Measurements from ENCODE around the gene C1QL4.
"Not testable (repeated sequence)": the region's sequence is repeated elsewhere in the genome, so short reads cannot be mapped to it uniquely, and the experiment has no call there.

C1QL4 gene

DNA sequence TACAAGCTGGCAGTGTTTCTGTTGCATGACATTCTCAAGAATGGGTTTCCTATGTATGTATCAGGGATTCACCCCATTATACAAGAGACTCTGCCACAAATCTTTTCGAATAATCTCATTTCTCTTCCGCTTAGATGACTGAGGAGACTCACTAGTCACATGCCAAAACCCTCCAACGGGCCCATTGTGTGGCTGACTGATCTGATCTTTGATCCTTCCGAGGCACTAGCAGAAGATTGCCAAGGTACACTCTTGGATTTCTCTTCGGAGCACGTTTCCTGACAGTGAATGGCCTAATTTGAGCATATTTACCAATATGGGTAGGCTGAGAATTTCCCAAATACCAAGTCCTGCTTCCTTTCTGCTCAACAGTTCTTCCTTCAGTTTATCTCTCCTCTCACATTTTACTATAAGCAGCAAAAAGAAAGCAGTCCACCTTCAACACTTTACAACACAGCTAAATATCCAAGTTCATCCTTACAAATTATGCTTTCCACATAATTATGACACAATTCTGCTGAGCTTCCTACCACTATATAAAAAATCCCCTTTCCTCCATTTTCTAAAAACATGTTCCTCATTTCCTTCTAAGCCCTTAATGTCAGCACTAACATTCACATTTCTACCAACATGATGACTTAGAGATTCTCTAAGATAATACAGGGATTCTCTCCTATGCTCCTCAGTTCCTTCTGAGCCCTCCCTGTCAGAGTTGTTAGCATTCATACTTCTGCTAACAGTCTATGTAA is 31.1 kb downstream of the C1QL4 start:
- FAIRE-seq: no peak
- DNase-seq (ENCODE audit: low spot score): no peak

DNA sequence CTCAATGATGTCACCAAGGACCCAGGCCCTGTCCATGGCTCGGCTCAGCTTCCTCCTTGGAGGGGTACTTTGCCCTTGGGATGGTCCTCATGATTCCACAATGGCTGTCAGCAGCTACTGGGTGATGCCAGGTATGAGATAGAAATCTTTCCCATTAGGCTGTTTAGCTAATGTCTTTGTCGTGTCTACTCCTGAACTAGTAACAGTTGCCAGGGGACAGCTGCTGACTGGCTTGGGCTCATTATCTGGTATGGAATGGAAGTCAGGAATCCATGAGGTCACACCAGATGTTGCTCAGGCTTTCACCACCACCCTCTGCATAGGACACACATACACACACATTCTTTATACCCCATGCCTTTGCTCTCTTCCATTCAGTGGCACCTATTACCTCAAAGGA is 32.8 kb downstream of the C1QL4 start:
- no peak for FAIRE-seq
- DNase-seq (ENCODE audit: low spot score): no peak

DNA sequence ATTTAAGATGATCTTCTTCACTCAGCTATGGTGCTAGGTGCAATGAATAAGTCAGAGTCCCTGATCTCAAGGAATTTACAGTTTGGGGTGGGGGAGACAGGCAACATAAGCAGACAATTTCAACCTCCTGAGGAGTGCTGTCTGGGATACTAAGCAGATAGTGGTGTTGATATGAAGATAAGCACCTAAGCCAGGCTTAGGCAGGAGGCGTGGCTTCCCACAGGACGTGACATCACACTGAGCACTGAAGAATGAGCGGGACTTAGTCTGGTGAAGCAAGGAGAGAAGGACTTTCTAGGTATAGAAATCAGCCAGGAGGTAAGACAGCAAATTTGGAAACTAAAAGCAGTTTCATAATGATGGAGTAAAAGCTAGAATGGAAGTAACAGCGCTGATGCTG is 35.2 kb downstream of the C1QL4 start:
- DNase-seq (ENCODE audit: low spot score) (no peak), FAIRE-seq (no peak)

DNA sequence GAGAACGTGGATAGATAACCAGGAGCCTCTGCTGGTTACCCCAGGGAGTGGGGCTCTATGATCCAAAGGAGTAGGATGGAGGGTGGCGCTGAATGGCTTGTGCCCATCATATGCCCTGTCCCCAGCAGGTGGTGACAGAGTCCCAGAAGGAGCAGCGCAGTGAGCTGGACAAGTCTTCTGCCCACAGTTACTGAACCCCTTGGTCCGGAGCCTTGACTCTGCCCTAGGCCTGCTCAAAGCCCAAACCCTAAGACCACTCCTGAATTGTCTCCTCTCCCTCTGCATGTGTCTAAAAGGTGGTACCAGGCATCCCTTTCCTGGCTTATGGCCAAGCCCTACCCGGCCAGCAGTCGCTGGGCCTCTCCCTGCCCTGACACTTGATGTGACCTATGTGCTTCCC is 38.8 kb downstream of the C1QL4 start:
- DNase-seq (ENCODE audit: low spot score): no peak
- FAIRE-seq: no peak

DNA sequence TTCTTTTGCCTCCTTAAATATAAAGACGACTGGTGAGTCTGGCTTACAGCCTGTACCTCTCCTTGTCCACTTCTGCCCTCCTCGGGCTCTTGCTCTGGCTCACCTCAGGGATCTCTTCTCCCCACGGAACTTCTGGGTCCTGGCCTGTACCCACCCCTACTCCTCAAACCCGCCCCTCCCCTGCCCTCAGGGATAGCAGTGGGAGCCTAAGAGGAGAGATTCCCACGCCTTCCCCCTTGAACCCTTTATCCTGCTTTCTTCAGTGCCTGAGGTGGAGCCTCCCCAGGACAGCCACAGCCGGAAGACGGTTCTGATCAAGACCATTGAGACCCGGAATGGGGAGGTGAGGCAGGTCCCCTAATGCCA is 39.3 kb downstream of the C1QL4 start:
- FAIRE-seq (no peak), DNase-seq (ENCODE audit: low spot score) (no peak)

DNA sequence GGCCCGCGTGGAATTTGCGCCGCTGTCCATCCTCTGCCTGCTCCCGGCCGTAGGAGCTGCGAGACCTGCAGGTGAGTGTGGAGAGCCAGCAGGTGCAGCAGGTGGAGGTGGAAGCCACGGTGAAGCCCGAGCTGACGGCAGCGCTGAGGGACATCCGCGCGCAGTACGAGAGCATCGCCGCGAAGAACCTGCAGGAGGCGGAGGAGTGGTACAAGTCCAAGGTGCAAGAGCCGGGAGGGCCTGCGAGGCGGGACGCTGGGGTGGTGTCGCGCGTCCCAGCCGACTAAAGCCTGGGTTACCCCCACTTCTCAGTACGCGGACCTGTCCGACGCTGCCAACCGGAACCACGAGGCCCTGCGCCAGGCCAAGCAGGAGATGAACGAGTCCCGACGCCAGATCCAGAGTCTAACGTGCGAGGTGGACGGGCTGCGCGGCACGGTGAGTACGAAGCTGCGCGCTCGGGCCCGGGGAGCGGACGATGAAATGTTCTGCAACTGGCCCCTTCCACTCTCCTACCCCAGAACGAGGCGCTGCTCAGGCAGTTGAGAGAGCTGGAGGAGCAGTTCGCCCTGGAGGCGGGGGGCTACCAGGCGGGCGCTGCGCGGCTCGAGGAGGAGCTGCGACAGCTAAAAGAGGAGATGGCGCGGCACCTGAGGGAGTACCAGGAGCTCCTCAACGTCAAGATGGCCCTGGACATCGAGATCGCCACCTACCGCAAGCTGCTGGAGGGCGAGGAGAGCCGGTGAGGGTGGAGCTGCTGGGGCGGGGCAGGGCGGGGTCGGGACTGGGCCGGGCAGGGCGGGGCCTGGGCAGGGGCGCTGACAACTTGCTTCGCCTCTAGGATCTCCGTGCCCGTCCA is 39.9 kb downstream of the C1QL4 start:
- peak; percentile 34 for DNase-seq (ENCODE audit: low spot score)

DNA sequence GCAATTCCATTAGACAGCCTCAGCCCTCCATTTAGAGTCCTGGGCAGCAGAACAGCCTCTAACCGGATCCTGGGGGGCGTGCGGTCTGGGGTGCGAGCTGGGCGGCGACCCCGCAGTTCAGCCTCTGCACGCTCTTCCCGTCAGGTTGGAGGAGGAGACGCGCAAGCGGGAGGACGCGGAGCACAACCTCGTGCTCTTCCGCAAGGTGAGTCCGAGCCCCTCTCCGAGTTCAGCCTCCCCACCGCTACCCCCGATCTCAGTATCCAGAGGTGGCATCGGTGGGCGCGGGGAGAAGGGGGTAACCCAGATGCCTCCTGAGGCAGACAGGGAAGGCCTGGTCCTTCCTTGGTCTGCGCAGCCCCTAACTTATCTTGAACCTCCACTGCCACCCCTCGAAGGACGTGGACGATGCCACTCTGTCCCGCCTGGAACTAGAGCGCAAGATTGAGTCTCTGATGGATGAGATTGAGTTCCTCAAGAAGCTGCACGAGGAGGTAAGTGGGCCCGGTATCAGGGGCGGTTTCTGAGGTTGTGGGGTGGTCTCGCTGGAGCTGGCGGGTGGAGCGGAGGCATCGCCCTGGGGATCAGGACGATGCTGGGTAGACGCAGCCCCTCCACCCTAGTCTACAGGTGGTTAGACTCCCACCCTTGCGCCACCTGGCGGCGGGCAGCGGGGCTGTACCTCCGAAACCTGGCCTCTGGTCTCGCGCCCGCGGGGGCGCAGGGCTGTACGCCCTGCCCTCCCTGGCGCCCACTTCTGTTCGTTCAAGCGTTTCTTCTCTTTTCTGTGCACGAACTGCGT is 40.8 kb downstream of the C1QL4 start:
- FAIRE-seq: no peak
- no peak for DNase-seq (ENCODE audit: low spot score)

More for the DNA sequence above, 39.9 kb downstream of the C1QL4 start:
- FAIRE-seq: no peak

DNA sequence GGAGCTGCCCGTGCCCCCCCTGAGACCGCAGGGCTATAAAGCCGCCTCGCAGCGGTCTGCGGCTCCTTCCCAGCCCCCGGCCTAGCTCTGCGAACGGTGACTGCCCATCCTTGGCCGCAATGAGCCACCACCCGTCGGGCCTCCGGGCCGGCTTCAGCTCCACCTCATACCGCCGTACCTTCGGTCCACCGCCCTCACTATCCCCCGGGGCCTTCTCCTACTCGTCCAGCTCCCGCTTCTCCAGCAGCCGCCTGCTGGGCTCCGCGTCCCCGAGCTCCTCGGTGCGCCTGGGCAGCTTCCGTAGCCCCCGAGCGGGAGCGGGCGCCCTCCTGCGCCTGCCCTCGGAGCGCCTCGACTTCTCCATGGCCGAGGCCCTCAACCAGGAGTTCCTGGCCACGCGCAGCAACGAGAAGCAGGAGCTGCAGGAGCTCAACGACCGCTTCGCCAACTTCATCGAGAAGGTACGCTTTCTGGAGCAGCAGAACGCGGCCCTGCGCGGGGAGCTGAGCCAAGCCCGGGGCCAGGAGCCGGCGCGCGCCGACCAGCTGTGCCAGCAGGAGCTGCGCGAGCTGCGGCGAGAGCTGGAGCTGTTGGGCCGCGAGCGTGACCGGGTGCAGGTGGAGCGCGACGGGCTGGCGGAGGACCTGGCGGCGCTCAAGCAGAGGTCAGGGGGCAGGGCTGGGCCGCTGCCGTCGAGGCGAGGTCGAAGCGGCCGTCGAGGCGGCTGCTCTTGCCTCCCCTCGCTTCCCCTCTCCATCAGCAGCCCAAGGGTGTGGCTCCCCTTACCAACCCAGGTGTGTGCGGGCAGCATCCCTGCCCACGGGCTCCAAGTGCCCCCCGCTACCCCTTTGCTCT is 41.7 kb downstream of the C1QL4 start, which contains the start of gene PRPH:
Gene PRPH, plus strand, starts transcription at position 66 of the 855 bp plus-strand sequence. Its CDS starts 54 bp downstream, at position 120.
- DNase-seq (ENCODE audit: low spot score) (no peak), FAIRE-seq (no peak)

DNA sequence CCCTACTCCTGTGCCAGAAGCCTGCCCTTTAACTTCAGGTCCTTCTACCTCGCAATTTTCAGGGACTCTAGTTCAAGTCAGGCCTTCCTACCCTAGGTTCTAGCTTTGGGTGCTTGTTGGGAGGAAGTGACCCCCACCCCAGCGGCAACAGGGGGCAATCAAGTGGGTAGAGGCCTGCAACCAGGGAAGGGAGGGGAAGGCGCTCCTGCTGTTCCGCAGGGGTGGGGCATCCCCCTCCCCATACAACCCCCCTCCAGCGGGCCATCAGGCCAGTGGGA is 42.2 kb downstream of the C1QL4 start:
- FAIRE-seq (no peak), DNase-seq (ENCODE audit: low spot score) (no peak)

DNA sequence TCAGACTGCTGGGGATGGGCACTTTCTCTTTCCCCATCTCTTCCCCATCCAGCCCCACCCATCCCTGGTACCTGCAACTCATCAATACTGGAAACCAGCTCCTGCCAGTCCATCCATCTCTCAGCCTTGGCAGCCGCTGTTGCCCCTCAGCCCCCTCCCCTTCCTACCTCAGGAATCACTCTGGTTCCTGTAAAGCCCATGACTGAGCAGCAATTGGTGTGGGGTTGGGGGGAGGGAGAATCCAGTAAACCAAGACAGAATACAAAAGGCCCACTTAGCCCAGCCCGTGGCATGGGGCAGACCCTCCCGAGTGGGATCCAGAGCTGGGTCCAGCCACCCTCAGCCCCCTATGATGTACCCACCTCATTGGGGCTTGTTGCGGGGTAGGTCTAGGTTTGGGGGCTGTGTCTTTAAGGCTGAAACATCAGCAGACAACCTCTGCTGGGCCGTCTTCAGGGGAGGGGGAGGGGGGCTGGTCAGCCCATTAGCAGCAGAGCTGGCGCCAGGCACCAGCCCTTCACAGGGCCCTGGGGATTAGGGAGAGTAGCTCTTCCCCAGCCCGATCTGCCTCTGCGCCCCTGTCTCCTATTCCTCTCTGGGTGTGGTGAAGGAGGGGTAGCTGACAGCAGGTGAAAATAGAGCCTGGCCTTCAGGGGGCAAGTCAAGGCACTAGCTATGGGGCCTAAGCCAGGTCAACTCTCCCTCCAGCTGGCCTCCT is 42.7 kb downstream of the C1QL4 start:
- FAIRE-seq (no peak), DNase-seq (ENCODE audit: low spot score) (no peak)

DNA sequence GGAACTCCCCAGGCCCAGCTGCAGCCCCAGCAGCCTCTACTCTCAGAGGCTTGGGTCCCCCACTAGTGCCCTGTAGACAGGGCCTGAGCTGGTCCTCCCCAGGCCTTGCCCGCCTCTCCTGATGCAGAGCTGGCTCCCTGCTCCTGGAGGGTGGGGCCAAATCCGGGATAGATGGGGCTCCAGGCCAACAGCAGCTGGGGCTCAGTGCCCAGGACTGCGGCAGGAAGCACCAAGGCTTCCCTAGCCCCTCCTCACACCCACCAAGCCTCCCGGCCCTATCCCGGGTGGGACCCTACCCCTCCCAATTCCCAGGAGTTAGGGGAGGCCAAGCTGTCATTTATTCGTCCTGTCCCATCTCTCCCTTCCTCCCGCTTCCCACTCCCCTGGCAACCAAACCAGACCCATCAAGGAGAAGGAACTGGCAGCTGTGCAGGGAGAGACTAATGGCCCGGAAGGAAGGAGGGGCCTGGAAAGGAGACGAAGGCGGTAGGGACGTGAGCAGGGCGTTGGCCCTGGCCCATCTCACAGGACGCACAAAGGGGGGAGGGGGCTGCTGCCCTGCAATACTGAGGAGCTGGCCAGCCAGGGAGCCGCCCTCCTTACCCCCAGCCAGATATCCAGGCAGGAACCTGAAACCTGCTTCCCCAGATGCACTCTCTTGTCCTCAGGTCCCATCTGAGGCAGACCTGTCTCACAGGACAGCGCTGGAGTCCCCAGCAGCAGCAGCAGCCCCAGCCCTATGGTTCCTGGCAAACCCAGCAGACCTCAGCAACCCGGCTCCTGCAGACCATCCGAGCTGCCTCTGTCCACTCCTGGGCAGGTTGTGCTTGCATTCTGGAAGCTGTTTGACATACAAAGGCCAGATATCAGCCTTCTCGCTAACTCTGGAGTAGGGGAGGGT is 43.7 kb downstream of the C1QL4 start:
- FAIRE-seq: no peak
- no peak for DNase-seq (ENCODE audit: low spot score)

DNA sequence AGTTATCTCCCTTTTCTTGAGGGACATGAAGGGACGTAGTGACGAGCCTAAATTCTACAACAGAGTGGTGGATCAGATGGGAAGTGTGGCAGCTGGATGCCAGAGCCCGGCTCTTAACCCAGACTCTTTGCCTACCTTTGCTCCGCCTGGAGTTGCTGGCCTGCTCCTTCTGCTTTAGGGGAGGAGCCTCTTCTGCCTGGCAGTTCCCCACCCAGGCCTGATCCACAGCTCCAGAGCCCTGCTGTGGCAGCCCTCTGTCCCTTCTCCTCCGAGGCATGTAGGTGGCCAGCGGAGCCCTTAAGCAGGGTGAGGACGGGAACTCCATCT is 44.3 kb downstream of the C1QL4 start:
- DNase-seq (ENCODE audit: low spot score) (no peak), FAIRE-seq (no peak)

DNA sequence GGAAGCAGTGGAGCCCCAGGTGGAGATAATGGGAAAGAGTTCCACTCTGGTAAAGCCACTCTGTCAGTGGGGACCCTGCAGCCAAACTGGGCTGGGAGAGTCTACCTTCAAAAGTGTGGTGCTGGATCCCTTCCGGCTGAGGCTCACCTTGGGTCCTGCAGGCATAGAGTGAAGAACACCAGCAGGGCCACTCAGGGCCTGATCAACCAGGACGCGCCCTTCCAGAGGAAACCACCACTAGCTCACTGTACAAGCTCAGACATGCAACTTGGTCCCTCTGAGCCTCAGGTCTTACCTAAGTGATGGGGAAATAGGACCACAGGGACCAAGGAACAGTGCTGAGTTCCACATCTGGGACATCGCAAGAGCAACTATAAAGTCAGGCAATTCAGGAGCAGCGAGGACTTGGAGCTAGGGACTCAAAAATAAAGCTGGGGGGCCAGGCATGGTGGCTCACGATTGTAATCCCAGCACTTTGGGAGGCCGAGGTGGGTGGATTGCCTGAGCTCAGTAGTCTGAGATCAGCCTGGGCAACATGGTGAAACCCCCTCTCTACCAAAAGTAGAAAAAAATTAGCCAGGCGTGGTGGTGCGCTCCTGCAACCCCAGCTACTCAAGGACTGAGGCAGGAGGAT is 47.9 kb downstream of the C1QL4 start:
- FAIRE-seq: no peak
- DNase-seq (ENCODE audit: low spot score): no peak

DNA sequence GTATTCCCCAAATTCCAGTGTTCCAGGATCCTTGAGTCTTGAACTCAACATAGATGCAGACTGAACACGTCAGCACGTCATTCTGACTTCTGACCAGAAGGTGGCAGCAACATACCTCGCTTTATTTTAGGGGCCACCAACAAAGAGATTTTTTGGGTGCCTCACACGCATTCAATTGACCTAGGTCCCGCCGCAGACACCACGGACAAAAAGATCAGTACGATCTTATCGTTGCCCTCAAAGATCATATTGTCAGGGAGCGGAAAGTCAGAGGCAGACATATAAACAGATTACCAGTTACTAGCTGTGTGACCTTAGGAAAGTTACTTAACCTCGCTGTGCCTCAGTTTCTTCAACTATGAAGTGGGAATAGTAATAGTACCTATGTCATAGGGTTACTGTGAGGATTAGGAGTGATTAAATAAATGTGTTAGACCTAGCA is 48.6 kb downstream of the C1QL4 start:
- FAIRE-seq (peak; percentile 76), DNase-seq (ENCODE audit: low spot score) (peak; percentile 34)

DNA sequence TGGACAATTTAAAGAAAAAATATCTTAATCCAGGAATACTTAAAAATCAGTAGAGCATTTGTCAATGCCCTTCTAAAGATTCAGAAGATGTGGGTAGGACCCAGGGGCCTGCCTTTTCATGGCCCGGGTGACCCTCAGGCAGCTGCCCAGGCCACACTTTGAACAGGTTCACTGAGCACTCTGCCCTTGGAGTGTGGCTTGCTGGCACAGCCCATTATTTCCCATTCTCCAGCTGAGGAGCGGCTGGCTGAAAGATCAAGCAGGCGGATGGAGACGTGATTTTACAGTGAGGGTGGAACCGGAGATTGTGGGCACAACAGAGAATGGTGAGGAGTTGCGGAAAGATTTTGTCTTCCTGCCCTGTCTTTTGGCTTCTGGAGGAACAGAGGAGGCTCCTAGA is 49.1 kb downstream of the C1QL4 start:
- no peak for FAIRE-seq
- DNase-seq (ENCODE audit: low spot score): no peak

DNA sequence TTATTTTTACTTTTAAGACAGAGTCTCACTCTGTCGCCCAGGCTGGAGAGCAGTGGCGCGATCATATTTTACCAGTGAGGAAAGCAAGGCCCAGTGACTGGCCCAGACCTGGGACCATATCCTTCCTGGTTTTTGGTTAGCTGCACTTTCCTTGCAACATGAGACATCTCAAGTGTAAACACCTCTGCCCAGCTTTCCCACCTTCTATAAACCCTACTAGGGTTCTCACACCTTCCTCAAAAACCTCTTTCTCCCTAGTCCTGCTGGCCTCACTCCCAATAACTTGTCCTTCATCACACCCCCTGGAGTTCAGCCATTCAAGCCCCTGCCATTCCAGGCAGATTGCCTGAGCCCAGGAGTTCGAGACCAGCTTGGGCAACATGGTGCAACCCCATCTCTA is 52.3 kb downstream of the C1QL4 start:
- FAIRE-seq: no peak
- DNase-seq (ENCODE audit: low spot score): no peak

DNA sequence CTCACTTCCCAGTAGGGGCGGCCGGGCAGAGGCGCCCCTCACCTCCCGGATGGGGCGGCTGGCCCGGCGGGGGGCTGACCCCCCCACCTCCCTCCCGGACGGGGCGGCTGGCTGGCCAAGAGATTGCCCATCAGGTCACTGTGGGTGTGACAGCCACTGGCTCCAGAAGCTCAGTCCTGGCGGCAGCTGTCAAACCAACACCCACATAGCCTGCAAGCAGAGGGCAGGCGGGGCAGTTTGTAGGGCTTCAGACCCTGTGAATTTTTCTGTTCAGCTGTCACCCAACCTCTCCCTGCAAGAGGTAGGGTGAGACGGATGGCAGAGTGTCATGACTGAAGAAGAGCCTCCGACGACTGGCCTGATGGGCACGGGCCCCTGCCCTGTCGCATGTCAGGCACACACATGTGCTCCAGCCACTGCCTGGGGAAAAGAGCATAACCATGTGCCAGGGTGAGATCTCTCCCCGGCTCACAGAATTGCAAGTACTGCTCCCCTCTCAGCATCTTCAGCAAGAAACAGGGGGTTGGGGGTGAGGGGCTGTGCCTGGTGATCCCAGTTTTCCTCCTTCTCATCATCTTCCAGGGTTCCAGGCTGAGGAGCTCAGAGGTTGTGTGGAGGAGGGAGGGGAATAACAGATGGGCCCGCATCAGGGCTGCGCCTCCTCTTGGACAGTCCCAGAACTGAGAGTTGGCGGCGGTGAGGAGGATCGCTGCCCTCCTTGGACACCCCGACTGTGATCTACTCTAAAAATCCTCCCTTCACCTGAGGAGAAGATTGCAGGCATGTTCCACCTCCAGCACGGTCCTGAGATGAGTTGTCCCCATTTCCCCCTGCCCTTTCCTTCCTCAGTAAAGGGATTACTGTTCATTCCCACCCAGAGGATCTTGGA is 53.2 kb downstream of the C1QL4 start:
- DNase-seq (ENCODE audit: low spot score) (no peak), FAIRE-seq (no peak)

DNA sequence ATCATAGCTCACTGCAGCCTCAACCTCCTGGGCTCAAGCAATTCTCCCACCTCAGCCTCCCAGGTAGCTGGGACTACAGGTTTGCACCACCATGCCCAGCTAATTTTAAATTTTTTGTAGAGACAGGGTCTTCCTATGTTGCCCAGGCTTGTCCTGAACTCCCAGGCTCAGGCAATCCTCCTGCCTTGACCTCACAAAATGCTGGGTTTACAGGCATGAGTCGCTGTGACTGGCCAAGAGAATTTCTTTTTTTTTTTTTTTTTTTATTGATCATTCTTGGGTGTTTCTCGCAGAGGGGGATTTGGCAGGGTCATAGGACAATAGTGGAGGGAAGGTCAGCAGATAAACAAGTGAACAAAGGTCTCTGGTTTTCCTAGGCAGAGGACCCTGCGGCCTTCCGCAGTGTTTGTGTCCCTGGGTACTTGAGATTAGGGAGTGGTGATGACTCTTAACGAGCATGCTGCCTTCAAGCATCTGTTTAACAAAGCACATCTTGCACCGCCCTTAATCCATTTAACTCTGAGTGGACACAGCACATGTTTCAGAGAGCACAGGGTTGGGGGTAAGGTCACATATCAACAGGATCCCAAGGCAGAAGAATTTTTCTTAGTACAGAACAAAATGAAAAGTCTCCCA is 54.1 kb downstream of the C1QL4 start:
- not testable (repeated sequence) for FAIRE-seq; DNase-seq (ENCODE audit: low spot score)

All from RCC 7860 (cell line).